ENCODE data around the gene DNAJB2.

DNA sequence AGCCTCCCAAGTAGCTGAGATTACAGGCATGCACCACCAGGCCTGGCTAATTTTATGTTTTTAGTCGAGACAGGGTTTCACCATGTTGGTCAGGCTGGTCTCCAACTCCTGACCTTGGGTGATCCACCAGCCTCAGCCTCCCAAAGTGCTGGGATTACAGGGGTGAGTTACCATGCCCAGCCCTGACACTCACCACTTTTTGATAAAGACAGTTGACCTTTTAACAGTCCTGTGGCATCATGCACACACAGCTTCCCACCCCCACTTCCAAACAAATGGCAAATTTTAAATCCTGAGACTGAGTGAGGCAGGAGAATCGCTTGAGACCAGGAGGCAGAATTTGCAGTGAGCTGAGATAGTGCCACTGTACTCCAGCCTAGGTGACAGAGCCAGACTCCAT is 6.2 kb upstream of the DNAJB2 start:
- TF ChIP-seq, protein P1, sequence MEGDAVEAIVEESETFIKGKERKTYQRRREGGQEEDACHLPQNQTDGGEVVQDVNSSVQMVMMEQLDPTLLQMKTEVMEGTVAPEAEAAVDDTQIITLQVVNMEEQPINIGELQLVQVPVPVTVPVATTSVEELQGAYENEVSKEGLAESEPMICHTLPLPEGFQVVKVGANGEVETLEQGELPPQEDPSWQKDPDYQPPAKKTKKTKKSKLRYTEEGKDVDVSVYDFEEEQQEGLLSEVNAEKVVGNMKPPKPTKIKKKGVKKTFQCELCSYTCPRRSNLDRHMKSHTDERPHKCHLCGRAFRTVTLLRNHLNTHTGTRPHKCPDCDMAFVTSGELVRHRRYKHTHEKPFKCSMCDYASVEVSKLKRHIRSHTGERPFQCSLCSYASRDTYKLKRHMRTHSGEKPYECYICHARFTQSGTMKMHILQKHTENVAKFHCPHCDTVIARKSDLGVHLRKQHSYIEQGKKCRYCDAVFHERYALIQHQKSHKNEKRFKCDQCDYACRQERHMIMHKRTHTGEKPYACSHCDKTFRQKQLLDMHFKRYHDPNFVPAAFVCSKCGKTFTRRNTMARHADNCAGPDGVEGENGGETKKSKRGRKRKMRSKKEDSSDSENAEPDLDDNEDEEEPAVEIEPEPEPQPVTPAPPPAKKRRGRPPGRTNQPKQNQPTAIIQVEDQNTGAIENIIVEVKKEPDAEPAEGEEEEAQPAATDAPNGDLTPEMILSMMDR (IDR thresholded peaks at IDR 0.05) = no peak
- no peak for TF ChIP-seq ZFX (IDR thresholded peaks at IDR 0.05; ENCODE audit: borderline replicate concordance)
